GM12878 (cell line): ENCODE results near the gene CTSW. TPM values are rescaled to one million over a fixed set of nuclear protein-coding genes. Genes with fewer than 3 reads are reported as not detected.

Source experiments
- ATAC-seq: fragments of 200-7000 bp; cut with Tn5 transposase; 3 replicates; pipeline ENCODE4 v1.9.1; 2020; ENCODE audit warnings: mild to moderate bottlenecking, moderate library complexity
- BruUV-seq: library from RNA; stranded (reverse); fragments of 400-500 nt; replicated peaks from 2 replicates; lab custom pipeline; 2021; lab: Mats Ljungman, UMichigan
- CTCF ChIA-PET: fragments of 300-600 bp; sonication (Branson Sonifier 250); formaldehyde crosslinking; extraction: SDS; loops from one replicate; lab custom pipeline; 2021; ENCODE audit warnings: inconsistent platforms; lab: Yijun Ruan, JAX
- POLR2A ChIA-PET: fragments of 350-600 bp; formaldehyde crosslinking; extraction: SDS; loops from one replicate; lab custom pipeline; 2021; ENCODE audit warnings: inconsistent platforms; lab: Charles Lee
- RAD21 ChIA-PET: fragments of 300-600 bp; sonication (Branson Sonifier 250); formaldehyde crosslinking; loops from one replicate; lab custom pipeline; 2023; ENCODE audit warnings: antibody characterized with exemption; ENCODE audit not compliant: unreplicated experiment; lab: Charles Lee
- SMC1A ChIA-PET: fragments of 300-600 bp; sonication (Branson Sonifier 250); formaldehyde crosslinking; loops from one replicate; lab custom pipeline; 2023; ENCODE audit not compliant: unreplicated experiment, uncharacterized antibody; lab: Charles Lee
- DNase-seq: peaks from one replicate; pipeline ENCODE4 v3.0.0-alpha.2; 2011; ENCODE audit warnings: low read depth, low spot score
- FAIRE-seq: peaks from 3 replicates; lab custom pipeline; 2011; peaks lifted over from hg19 to GRCh38; lab: Jason Lieb, UNC
- H2AFZ ChIP-seq: 2 replicates; pipeline ENCODE4 v1.6.0; 2011; ENCODE audit warnings: low read depth, low read length, control low read depth; ENCODE audit not compliant: control insufficient read depth
- H3K27ac ChIP-seq: 2 replicates; pipeline ENCODE4 v1.5.1; 2011; ENCODE audit warnings: control low read depth; ENCODE audit not compliant: control insufficient read depth, insufficient read depth
- H3K27me3 ChIP-seq, 2 experiments: replicated peaks in 1 of 2; 2 replicates each; pipeline versions ENCODE4 v1.6.0 to v1.6.1; 2011; ENCODE audit warnings: low read length in 1 of 2; ENCODE audit not compliant: control insufficient read depth in 2 of 2, insufficient read depth in 2 of 2
- H3K36me3 ChIP-seq, 2 experiments: 2 replicates each; pipeline ENCODE4 v1.5.1; 2011; ENCODE audit warnings: low read length in 1 of 2; ENCODE audit not compliant: control insufficient read depth in 2 of 2, insufficient read depth in 2 of 2
- H3K4me1 ChIP-seq: 2 replicates; pipeline ENCODE4 v1.6.1; 2011; ENCODE audit warnings: mild to moderate bottlenecking, low read length, moderate library complexity, mixed read lengths; ENCODE audit not compliant: control insufficient read depth, insufficient read depth
- H3K4me2 ChIP-seq: 2 replicates; pipeline ENCODE4 v1.6.0; 2011; ENCODE audit warnings: control low read depth; ENCODE audit not compliant: control insufficient read depth, insufficient read depth
- H3K4me3 ChIP-seq: fragments of 200-600 bp; sonication (generic); 2 replicates; pipeline ENCODE4 v1.5.1; 2016
- H3K79me2 ChIP-seq: 2 replicates; pipeline ENCODE4 v1.6.0; 2011; ENCODE audit warnings: low read length; ENCODE audit not compliant: control insufficient read depth, insufficient read depth
- H3K9ac ChIP-seq: 2 replicates; pipeline ENCODE4 v1.8.0; 2011; ENCODE audit warnings: low read length, control low read depth, mixed read lengths; ENCODE audit not compliant: control insufficient read depth, insufficient read depth
- H3K9me3 ChIP-seq: replicated peaks from 3 replicates; pipeline ENCODE4 v1.5.1; 2011; ENCODE audit warnings: mild to moderate bottlenecking, low read length; ENCODE audit not compliant: control insufficient read depth, insufficient read depth
- H4K20me1 ChIP-seq: 2 replicates; pipeline ENCODE4 v1.6.0; 2011; ENCODE audit not compliant: control insufficient read depth, insufficient read depth
- NRF1 ChIP-seq: conservative IDR thresholded peaks from 2 replicates; pipeline ENCODE4 v1.6.1; 2011; ENCODE audit warnings: mild to moderate bottlenecking, low read depth, low read length, improper control_type of control experiment
- SMAD5 ChIP-seq: IDR thresholded peaks from 2 replicates; pipeline ENCODE4 v1.6.1; 2016; ENCODE audit warnings: antibody characterized with exemption, low read depth
- SMC3 ChIP-seq: IDR thresholded peaks from 2 replicates; pipeline ENCODE4 v1.6.1; 2011; ENCODE audit warnings: low read length, improper control_type of control experiment, borderline replicate concordance
- SREBF2 ChIP-seq: IDR thresholded peaks from 2 replicates; pipeline ENCODE4 v1.6.1; 2012; ENCODE audit warnings: mild to moderate bottlenecking, low read length
- STAT3 ChIP-seq: IDR thresholded peaks from 2 replicates; pipeline ENCODE4 v1.6.1; 2011; ENCODE audit warnings: low read depth, low read length, improper control_type of control experiment
- ZNF207 ChIP-seq: fragments of 450-650 bp; IDR thresholded peaks from 2 replicates; pipeline ENCODE4 v1.6.1; 2014; ENCODE audit warnings: antibody characterized with exemption, mild to moderate bottlenecking, borderline replicate concordance
- ZZZ3 ChIP-seq: IDR thresholded peaks from 2 replicates; pipeline ENCODE4 v1.6.1; 2011; ENCODE audit warnings: low read depth; ENCODE audit not compliant: control insufficient read depth, insufficient read length
- WGBS: methylation state at CpG from one replicate; pipeline ENCODE4 v1.1.6; 2016; ENCODE audit warnings: low lambda C conversion rate; ENCODE audit not compliant: insufficient replicate concordance, insufficient coverage; ENCODE audit errors: missing lambda C conversion rate; 5-methylcytosine and 5-hydroxymethylcytosine counted together
- in situ Hi-C: fragments of 300-500 bp; cut with MboI; formaldehyde crosslinking; loops from 9 replicates; pipeline ENCODE4 v1.14.3; 2018; ENCODE audit warnings: mixed read lengths
- intact Hi-C: fragments of 100-400 bp; cut with micrococcal nuclease; formaldehyde crosslinking; loops from one replicate; pipeline ENCODE4 v1.14.2; 2022; ENCODE audit not compliant: unreplicated experiment
- polyA plus RNA-seq, 11 experiments: library from polyadenylated mRNA; depleted of rRNA in 4 of 11; unstranded in 6 of 11; stranded (reverse) in 5 of 11; fragments of >200 nt; fragmentation: Nextera tagmentation in 4 of 11; fragmentation: Illumina TruSeq in 1 of 11; extraction: Ambion mirVana in 4 of 11; extraction: Trizol in 1 of 11; gene quantifications; 1 replicate in 1 of 11; 2 replicates in 10 of 11; pipeline versions ENCODE4 v1.2.1 to v1.2.3, GENCODE V29; 2011 to 2016; ENCODE audit warnings: inconsistent platforms in 2 of 11, missing spikeins in 2 of 11, low read depth in 1 of 11
- total RNA-seq, 4 experiments: library from RNA; depleted of rRNA in 3 of 4; stranded (reverse); fragments of >200 nt in 3 of 4; fragmentation: Illumina TruSeq in 1 of 4; extraction: Trizol in 1 of 4; gene quantifications; 2 replicates each; pipeline versions ENCODE4 v1.2.1 to v1.2.3, GENCODE V29; 2013 to 2021

CTSW gene
- total and polyA plus RNA-seq, 10 of the 15 experiments (the other 5 are each of a cell fraction or from before 2014, with no cell fraction given): 0.53 to 12.0 (median 1.7) TPM

DNA sequence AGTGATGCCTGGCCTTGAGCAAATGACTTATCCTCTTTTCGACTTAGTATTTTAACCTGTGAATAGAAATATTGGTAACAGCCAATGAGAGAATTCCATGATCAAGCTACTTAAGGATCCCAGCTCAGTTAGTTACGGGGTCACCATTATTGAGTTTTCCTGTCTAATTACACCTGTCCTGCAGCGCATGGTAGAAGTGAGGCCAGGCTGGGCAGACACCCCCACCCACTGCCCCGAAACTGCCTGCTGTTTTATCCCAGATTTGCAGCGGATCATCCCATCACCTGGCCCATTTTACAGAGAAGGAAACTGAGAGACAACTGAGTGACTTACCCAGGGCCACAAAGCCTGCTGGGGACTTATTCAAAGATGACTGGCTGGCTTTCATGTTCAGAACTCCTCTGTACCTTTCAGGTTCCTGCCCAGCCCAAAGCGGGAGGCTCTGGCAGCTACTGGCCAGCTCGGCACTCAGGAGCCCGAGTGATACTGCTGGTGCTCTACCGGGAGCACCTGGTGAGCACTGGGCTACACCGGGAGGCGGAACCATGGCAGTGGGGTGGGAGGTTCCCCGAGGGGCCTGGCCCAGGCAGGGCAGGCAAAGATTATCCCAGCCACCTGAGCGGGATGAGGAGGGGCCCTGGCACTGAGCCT, 18.0 kb upstream of the CTSW start:
- intact Hi-C loops: no loop called here
- ATAC-seq (no peak), DNase-seq (no peak), FAIRE-seq (no peak)
- in situ Hi-C loops: loop anchor here (25.0 kb wide), 1 partner anchor 1624 kb away; the partner anchor contains the start of genes DNAJC4, FKBP2, NUDT22 and PPP1R14B
- ChIA-PET SMC1A (interaction anchor here (0.6 to 4.3 kb wide), 2 partner anchors 28 to 92 kb away, joined by 4 to 52 read pairs; partner anchors contain the start of genes CCDC85B and FIBP), RAD21 (interaction anchor here (5.0 kb wide), 1 partner anchor 29 kb away, joined by 76 read pairs; the partner anchor contains the start of genes CCDC85B and FIBP), POLR2A (interaction anchor here (0.6 to 5.6 kb wide), 5 partner anchors 9 to 150 kb away, joined by 3 to 155 read pairs (median 4); partner anchors contain the start of genes CCDC85B, EFEMP2, FIBP and KAT5), CTCF (interaction anchor here (0.7 to 5.7 kb wide), 4 partner anchors 9 to 82 kb away, joined by 3 to 146 read pairs (median 22); partner anchors contain the start of genes CCDC85B and FIBP)
- WGBS: 90% methylated on average over 13 of the region's 13 CpGs
- no TSS peak for BruUV-seq
- Histone ChIP-seq H3K36me3 (peaks cover 18 to 32% of the 10 kb centered on the region in 2 experiments), H3K79me2 (peaks cover 39% of the 10 kb centered on the region), H3K27me3 (no peaks in the 10 kb centered on the region), H3K4me1 (peaks cover 15% of the 10 kb centered on the region), H3K4me3 (peak overlapping the region; percentile 85), H3K4me2 (peak overlapping the region; percentile 97), H3K9me3 (no peaks in the 10 kb centered on the region), H4K20me1 (peaks cover 2% of the 10 kb centered on the region), H3K27ac (peak overlapping the region; percentile 100), H2AFZ (no peak overlapping the region), H3K9ac (peak overlapping the region; percentile 97)
- TF ChIP-seq SREBF2: no peak
- TF ChIP-seq SMC3: no peak
- TF ChIP-seq ZZZ3: no peak
- TF ChIP-seq NRF1: no peak
- TF ChIP-seq ZNF207: no peak
- TF ChIP-seq STAT3: no peak
- TF ChIP-seq SMAD5: no peak
